Measurements from ENCODE around the gene ALDH4A1. TPM values are rescaled to one million over a fixed set of nuclear protein-coding genes. Genes with fewer than 3 reads are reported as not detected.
"Not testable (repeated sequence)": the region's sequence is repeated elsewhere in the genome, so short reads cannot be mapped to it uniquely, and the experiment has no call there.

The ALDH4A1 gene
- total RNA-seq, 2 experiments from 2014 or later, result 4.3 to 5.9 TPM

- CTCF ChIA-PET, result interaction anchor here (0.6 to 1.0 kb wide), 2 partner anchors 12 to 141 kb away, joined by 3 read pairs; no protein-coding TSS in a partner anchor
- Mint-ChIP-seq H3K4me1 (peaks cover 34% of the 10 kb centered on the region), H3K27me3 (no peaks in the 10 kb centered on the region), H3K27ac (peak overlapping the region; percentile 91), H3K36me3 (ENCODE audit: low read depth) (no peaks in the 10 kb centered on the region), H3K4me3 (peak overlapping the region; percentile 92), H3K9me3 (no peaks in the 10 kb centered on the region)
- DNase-seq, result no peak
- POLR2A ChIA-PET, result no interaction called here
Observed at GRCh38 chr1:18901147-18901951, 1.0 kb downstream of the ALDH4A1 start.

- ChIA-PET POLR2A (no interaction called here), CTCF (interaction anchor here (1.1 kb wide), 1 partner anchor 16 kb away, joined by 4 read pairs; no protein-coding TSS in a partner anchor)
- no peak overlapping the region for H3K27ac Mint-ChIP-seq
Observed at GRCh38 chr1:18900303-18900841, 2.0 kb downstream of the ALDH4A1 start.

GRCh38 chr1:18899363-18900049 is 2.8 kb downstream of the ALDH4A1 start:
- Mint-ChIP-seq H3K36me3 (ENCODE audit: low read depth) (no peaks in the 10 kb centered on the region), H3K9me3 (no peaks in the 10 kb centered on the region), H3K4me3 (no peak overlapping the region), H3K27me3 (no peaks in the 10 kb centered on the region), H3K27ac (no peak overlapping the region), H3K4me1 (peaks cover 34% of the 10 kb centered on the region)
- ChIA-PET POLR2A (no interaction called here), CTCF (interaction anchor here (1.1 kb wide), 1 partner anchor 15 kb away, joined by 4 read pairs; no protein-coding TSS in a partner anchor)
- no peak for DNase-seq

More at GRCh38 chr1:18900303-18900841, 2.0 kb downstream of the ALDH4A1 start:
- Mint-ChIP-seq H3K36me3 (ENCODE audit: low read depth) (no peaks in the 10 kb centered on the region), H3K9me3 (no peaks in the 10 kb centered on the region), H3K27me3 (no peaks in the 10 kb centered on the region), H3K4me1 (peaks cover 34% of the 10 kb centered on the region), H3K4me3 (no peak overlapping the region)
- no peak for DNase-seq

- Mint-ChIP-seq H3K9me3 (no peaks in the 10 kb centered on the region), H3K4me3 (no peak overlapping the region), H3K4me1 (peaks cover 26% of the 10 kb centered on the region), H3K36me3 (ENCODE audit: low read depth) (no peaks in the 10 kb centered on the region), H3K27ac (no peak overlapping the region), H3K27me3 (no peaks in the 10 kb centered on the region)
- DNase-seq, result no peak
- CTCF ChIA-PET, result no interaction called here
- POLR2A ChIA-PET, result no interaction called here
Observed at GRCh38 chr1:18898567-18898966, 3.8 kb downstream of the ALDH4A1 start.

- no peaks in the 10 kb centered on the region for H3K27me3 Mint-ChIP-seq
- CTCF ChIA-PET, result interaction anchor here (1.2 kb wide), 1 partner anchor 11 kb away, joined by 5 read pairs; no protein-coding TSS in a partner anchor
- no peak overlapping the region for H3K4me3 Mint-ChIP-seq
- no peaks in the 10 kb centered on the region for H3K9me3 Mint-ChIP-seq
- H3K4me1 Mint-ChIP-seq, result peaks cover 4% of the 10 kb centered on the region
- POLR2A ChIA-PET, result no interaction called here
- no peak overlapping the region for H3K27ac Mint-ChIP-seq
- H3K36me3 Mint-ChIP-seq (ENCODE audit: low read depth), result no peaks in the 10 kb centered on the region
- no peak for DNase-seq
Observed at GRCh38 chr1:18895317-18895716, 7.0 kb downstream of the ALDH4A1 start.

- DNase-seq, result no peak
- no peaks in the 10 kb centered on the region for H3K27me3 Mint-ChIP-seq
- no peaks in the 10 kb centered on the region for H3K4me1 Mint-ChIP-seq
- H3K9me3 Mint-ChIP-seq, result no peaks in the 10 kb centered on the region
- POLR2A ChIA-PET, result no interaction called here
- no peaks in the 10 kb centered on the region for H3K36me3 Mint-ChIP-seq (ENCODE audit: low read depth)
- CTCF ChIA-PET, result interaction anchor here (1.0 to 2.7 kb wide), 5 partner anchors 9 to 20 kb away, joined by 3 to 11 read pairs (median 3); no protein-coding TSS in a partner anchor
- H3K27ac Mint-ChIP-seq, result no peak overlapping the region
- no peak overlapping the region for H3K4me3 Mint-ChIP-seq
Observed at GRCh38 chr1:18893120-18893519, 9.2 kb downstream of the ALDH4A1 start.

- H3K27ac Mint-ChIP-seq, POLR2A ChIA-PET: not testable (repeated sequence)
Observed at GRCh38 chr1:18891858-18892257, 10.5 kb downstream of the ALDH4A1 start.

GRCh38 chr1:18891426-18891780 is 11.0 kb downstream of the ALDH4A1 start:
- no peak overlapping the region for H3K4me3 Mint-ChIP-seq
- DNase-seq, result no peak
- CTCF ChIA-PET, result interaction anchor here (0.8 to 0.9 kb wide), 2 partner anchors 9 to 16 kb away, joined by 3 read pairs; no protein-coding TSS in a partner anchor
- no peaks in the 10 kb centered on the region for H3K36me3 Mint-ChIP-seq (ENCODE audit: low read depth)
- no peaks in the 10 kb centered on the region for H3K4me1 Mint-ChIP-seq
- no peaks in the 10 kb centered on the region for H3K27me3 Mint-ChIP-seq
- H3K27ac Mint-ChIP-seq, result no peak overlapping the region
- no peaks in the 10 kb centered on the region for H3K9me3 Mint-ChIP-seq
- POLR2A ChIA-PET, result no interaction called here

More at GRCh38 chr1:18891858-18892257, 10.5 kb downstream of the ALDH4A1 start:
- not testable (repeated sequence) for H3K9me3 Mint-ChIP-seq; DNase-seq; H3K4me3 Mint-ChIP-seq; H3K36me3 Mint-ChIP-seq (ENCODE audit: low read depth); H3K4me1 Mint-ChIP-seq; H3K27me3 Mint-ChIP-seq
- CTCF ChIA-PET, result interaction anchor here (0.9 to 2.7 kb wide), 2 partner anchors 9 to 16 kb away, joined by 3 to 11 read pairs; no protein-coding TSS in a partner anchor

- Mint-ChIP-seq H3K36me3 (ENCODE audit: low read depth) (no peaks in the 10 kb centered on the region), H3K27ac (no peak overlapping the region), H3K4me1 (no peaks in the 10 kb centered on the region), H3K9me3 (no peaks in the 10 kb centered on the region), H3K27me3 (no peaks in the 10 kb centered on the region), H3K4me3 (no peak overlapping the region)
- no peak for DNase-seq
- ChIA-PET CTCF (interaction anchor here (0.8 kb wide), 1 partner anchor 15 kb away, joined by 3 read pairs; no protein-coding TSS in a partner anchor), POLR2A (no interaction called here)
Observed at GRCh38 chr1:18890706-18891425, 11.5 kb downstream of the ALDH4A1 start.

- Mint-ChIP-seq H3K36me3 (ENCODE audit: low read depth) (no peaks in the 10 kb centered on the region), H3K27ac (no peak overlapping the region), H3K4me1 (no peaks in the 10 kb centered on the region), H3K27me3 (no peaks in the 10 kb centered on the region), H3K4me3 (no peak overlapping the region), H3K9me3 (no peaks in the 10 kb centered on the region)
- CTCF ChIA-PET, result no interaction called here
- DNase-seq, result no peak
- POLR2A ChIA-PET, result no interaction called here
Observed at GRCh38 chr1:18886003-18886335, 16.4 kb downstream of the ALDH4A1 start.

- H3K27me3 Mint-ChIP-seq, result no peaks in the 10 kb centered on the region
- POLR2A ChIA-PET, result no interaction called here
- no peaks in the 10 kb centered on the region for H3K9me3 Mint-ChIP-seq
- no peak overlapping the region for H3K27ac Mint-ChIP-seq
- H3K36me3 Mint-ChIP-seq (ENCODE audit: low read depth), result no peaks in the 10 kb centered on the region
- H3K4me1 Mint-ChIP-seq, result no peaks in the 10 kb centered on the region
- CTCF ChIA-PET, result interaction anchor here (0.9 to 3.3 kb wide), 4 partner anchors 11 to 227 kb away, joined by 4 to 15 read pairs (median 8); no protein-coding TSS in a partner anchor
- H3K4me3 Mint-ChIP-seq, result no peak overlapping the region
- no peak for DNase-seq
Observed at GRCh38 chr1:18885311-18886002, 16.9 kb downstream of the ALDH4A1 start.

- Mint-ChIP-seq H3K4me3 (no peak overlapping the region), H3K27me3 (no peaks in the 10 kb centered on the region), H3K4me1 (no peaks in the 10 kb centered on the region), H3K27ac (no peak overlapping the region), H3K9me3 (no peaks in the 10 kb centered on the region), H3K36me3 (ENCODE audit: low read depth) (no peaks in the 10 kb centered on the region)
- no peak for DNase-seq
- POLR2A ChIA-PET, result interaction anchor here (0.7 kb wide), 1 partner anchor 190 kb away, joined by 3 read pairs; no protein-coding TSS in a partner anchor
- CTCF ChIA-PET, result interaction anchor here (0.6 to 3.3 kb wide), 14 partner anchors 8 to 350 kb away, joined by 3 to 15 read pairs (median 4); partner anchors contain the start of gene ALDH4A1
Observed at GRCh38 chr1:18884727-18885126, 17.6 kb downstream of the ALDH4A1 start.

All from activated CD4-positive, alpha-beta T cell treated with anti-CD3 and anti-CD28 coated beads, Interleukin-2, amount 10 ng/mL, durations not matched to agents 7 days and 5 days (primary cell).